Keratinocyte (primary cell): ENCODE data around the gene ATL1.

Experiments
- CTCF ChIP-seq, 3 experiments: IDR thresholded peaks in 1 of 3; conservative IDR thresholded peaks in 1 of 3; optimal IDR thresholded peaks in 1 of 3; 2 replicates in 2 of 3; 3 replicates in 1 of 3; pipeline versions ENCODE3 to v1.5.1; 2011; ENCODE audit warnings: low read length in 3 of 3, mild to moderate bottlenecking in 3 of 3, moderate library complexity in 2 of 3, control low read depth in 1 of 3, inconsistent platforms in 1 of 3; ENCODE audit not compliant: insufficient read depth in 2 of 3; ENCODE audit errors: extremely low read depth in 1 of 3
- EZH2 ChIP-seq: IDR thresholded peaks from one replicate; pipeline ENCODE4 v1.6.1; 2012; ENCODE audit warnings: inconsistent platforms, mild to moderate bottlenecking, low read length, moderate library complexity

DNA sequence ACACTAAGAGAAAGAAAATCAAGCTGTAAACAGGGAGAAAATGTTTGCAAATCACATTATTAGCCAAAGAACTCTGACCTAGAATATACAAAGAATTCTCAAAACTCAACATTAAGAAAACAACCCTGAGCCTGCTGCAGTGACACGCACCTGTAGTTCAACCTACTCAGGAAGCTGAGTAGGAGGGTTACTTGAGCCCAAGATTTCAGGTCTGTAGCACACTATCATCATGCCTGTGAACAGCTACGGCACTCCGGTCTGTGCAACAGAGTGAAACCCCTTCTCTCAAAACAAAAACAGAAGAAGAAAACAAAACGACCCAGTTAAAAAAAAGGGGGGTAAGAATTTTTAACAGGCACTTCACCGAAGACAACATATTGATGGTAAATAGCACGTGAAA lies 87.3 kb downstream of the ATL1 start:
- TF ChIP-seq CTCF (optimal IDR thresholded peaks at IDR 0.05 in 1 of 3, IDR thresholded peaks at IDR 0.05 in 1 of 3, conservative IDR thresholded peaks at IDR 0.05 in 1 of 3; ENCODE audit: extremely low read depth in 1 of 3, insufficient read depth in 2 of 3, low read length in 3 of 3) (no peak), EZH2 (no peak)
